ENCODE data around the gene RAD1.

RAD1 gene, protein sequence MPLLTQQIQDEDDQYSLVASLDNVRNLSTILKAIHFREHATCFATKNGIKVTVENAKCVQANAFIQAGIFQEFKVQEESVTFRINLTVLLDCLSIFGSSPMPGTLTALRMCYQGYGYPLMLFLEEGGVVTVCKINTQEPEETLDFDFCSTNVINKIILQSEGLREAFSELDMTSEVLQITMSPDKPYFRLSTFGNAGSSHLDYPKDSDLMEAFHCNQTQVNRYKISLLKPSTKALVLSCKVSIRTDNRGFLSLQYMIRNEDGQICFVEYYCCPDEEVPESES
- total RNA-seq: 15.3 to 55.9 (median 39.2) reads per million in 9 experiments

DNA sequence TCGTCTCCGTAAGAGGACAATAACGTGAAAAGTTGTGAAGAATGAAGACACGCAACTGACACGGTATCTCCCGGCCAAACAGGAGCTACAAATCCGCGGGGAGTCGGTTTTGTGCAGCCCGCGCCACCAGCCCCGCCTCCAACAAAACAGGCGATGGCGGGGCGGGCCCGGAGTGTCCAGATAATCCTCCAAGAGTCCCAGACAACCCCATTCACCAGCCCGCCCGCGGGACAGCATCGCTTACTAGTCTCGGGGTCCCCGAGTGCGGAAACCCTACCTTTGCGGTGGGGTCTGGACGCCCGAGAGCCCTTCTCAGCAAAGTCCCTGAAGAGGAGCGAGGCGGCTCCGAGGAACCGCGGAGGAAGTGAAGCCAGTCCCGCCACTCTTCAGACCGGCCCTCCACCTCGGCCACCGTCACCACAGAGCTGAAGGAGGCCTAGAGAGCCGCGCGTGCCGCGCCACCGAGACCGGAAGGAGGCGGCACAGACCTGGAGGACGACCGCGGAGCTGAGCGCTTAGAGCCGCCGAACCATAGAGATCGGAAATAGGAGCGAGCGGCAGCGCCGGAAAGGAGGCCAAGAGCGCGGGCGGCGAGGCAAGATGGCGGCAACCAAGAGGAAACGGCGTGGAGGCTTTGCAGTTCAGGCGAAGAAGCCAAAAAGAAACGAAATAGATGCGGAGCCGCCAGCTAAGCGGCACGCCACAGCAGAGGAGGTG is at the start of gene RAD1, which contains the start of gene BRIX1:
Gene RAD1 (minus strand): TSS at position 366 of the 717 bp plus-strand sequence. CDS start 612 bp downstream, outside the sequence.
Gene BRIX1 (plus strand): TSS at position 573 of the 717 bp plus-strand sequence. CDS start 28 bp downstream, at position 601.
- peaks cover 24 to 31% of the 10 kb centered on the region in 2 donors for H3K4me1 Mint-ChIP-seq (ENCODE audit: low read depth in 2 of 2)
- peak; percentile 89 to 91 (median 91) for DNase-seq
- no peak within 1 kb of the TSS for H3K4me3 Mint-ChIP-seq
- H3K36me3 Mint-ChIP-seq (ENCODE audit: insufficient read depth): peaks cover 45% of the 10 kb centered on the region
- H3K27me3 Mint-ChIP-seq: no peaks in the 10 kb centered on the region
- ATAC-seq (replicated peaks): peak; percentile 96
- no peak within 1 kb of the TSS for H3K27ac Mint-ChIP-seq
- H3K9me3 Mint-ChIP-seq: no peaks in the 10 kb centered on the region

DNA sequence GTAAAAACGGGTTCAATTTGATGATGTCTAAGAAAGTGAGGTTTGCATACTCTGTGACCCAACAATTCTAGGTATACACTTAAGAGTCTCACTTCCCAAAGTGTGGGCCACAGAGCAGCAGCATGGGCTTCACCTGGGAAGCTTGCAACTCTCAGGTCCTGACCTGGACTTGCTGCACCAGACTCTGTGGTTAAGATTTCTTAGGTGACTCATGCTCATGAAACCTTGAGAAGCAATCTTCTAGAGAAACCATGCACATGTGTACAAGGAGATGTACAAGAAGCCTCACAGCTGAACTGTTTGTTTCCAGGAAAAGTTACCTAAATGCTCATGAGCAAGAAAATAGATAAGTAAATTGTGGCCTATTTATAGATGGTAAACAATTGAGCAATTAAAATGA is 44.0 kb upstream of the RAD1 start:
- Mint-ChIP-seq H3K27me3 (no peaks in the 10 kb centered on the region), H3K9me3 (no peaks in the 10 kb centered on the region), H3K27ac (peak overlapping the region; percentile 4 to 26), H3K36me3 (ENCODE audit: insufficient read depth) (peaks cover 21% of the 10 kb centered on the region), H3K4me3 (no peak overlapping the region), H3K4me1 (ENCODE audit: low read depth in 2 of 2) (no peaks in the 10 kb centered on the region)
- no peak for DNase-seq
- no peak for ATAC-seq (replicated peaks)

DNA sequence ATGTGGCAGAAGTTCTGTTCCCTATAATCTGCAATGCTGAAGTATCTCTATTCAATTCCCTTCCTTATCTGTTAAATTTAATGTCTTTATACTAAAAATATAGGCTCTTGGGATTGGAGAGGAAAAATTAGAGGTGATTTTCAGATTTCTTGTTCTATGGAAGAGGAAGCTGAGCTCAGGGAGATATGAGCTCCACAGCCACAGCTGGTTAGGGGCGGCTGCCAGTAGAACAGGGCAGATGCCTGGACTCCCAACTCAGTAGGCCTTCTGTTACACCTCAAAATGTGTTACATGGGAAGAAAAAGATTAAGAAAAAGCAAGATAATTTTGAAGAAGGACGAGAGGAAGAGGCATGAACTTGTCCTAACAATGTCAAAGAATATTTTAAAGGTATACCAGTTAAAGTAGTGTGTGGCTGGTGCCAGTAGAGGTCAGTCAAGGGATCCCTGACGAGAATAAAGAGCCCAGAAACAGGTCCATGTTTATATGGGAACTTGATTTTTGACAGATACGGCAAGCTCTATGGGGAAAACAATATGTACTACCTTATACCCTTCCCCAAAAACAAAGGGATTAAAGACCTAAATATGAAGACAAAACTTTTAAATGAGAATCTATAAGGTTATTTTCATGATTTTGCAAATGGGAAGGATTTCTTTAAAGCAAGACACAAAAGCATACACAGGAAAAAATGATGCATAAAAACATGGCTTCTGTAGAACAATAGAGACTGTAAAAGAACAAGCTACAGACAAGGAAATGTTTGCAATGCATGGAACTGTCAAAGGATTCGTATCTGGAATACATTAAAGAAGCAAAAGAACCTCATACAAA is 42.8 kb upstream of the RAD1 start:
- H3K4me1 Mint-ChIP-seq (ENCODE audit: low read depth in 2 of 2): no peaks in the 10 kb centered on the region

DNA sequence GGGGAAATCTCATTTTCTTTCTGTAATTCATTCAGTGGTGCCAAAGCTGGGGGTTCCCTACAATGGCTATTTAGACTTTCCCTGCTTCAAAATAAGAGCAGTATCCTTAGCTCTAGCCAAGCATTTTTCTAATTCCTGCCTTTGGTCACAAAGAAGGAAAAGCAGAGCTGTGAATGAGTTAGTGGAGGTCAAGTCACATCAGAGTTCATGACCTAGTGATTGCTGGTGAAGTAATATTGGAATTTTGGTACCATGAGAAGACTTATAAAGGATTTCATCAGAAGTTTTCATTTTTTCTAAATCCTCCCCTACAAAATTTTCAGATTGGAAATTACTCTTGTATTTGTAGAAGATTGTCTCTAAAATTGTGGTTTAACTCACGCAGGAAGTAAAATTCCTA is 42.0 kb upstream of the RAD1 start:
- Mint-ChIP-seq H3K36me3 (ENCODE audit: insufficient read depth) (peaks cover 41% of the 10 kb centered on the region), H3K4me3 (no peak overlapping the region), H3K4me1 (ENCODE audit: low read depth in 2 of 2) (no peaks in the 10 kb centered on the region), H3K27ac (no peak overlapping the region), H3K27me3 (no peaks in the 10 kb centered on the region), H3K9me3 (no peaks in the 10 kb centered on the region)
- DNase-seq: no peak
- ATAC-seq (replicated peaks): no peak

More for the DNA sequence above, 42.8 kb upstream of the RAD1 start:
- no peak overlapping the region for H3K4me3 Mint-ChIP-seq
- H3K9me3 Mint-ChIP-seq: no peaks in the 10 kb centered on the region
- no peaks in the 10 kb centered on the region for H3K27me3 Mint-ChIP-seq
- peaks cover 33% of the 10 kb centered on the region for H3K36me3 Mint-ChIP-seq (ENCODE audit: insufficient read depth)
- no peak for DNase-seq
- H3K27ac Mint-ChIP-seq: peak overlapping the region in 1 of 2 donors; percentile 11
- ATAC-seq (replicated peaks): peak; percentile 35

DNA sequence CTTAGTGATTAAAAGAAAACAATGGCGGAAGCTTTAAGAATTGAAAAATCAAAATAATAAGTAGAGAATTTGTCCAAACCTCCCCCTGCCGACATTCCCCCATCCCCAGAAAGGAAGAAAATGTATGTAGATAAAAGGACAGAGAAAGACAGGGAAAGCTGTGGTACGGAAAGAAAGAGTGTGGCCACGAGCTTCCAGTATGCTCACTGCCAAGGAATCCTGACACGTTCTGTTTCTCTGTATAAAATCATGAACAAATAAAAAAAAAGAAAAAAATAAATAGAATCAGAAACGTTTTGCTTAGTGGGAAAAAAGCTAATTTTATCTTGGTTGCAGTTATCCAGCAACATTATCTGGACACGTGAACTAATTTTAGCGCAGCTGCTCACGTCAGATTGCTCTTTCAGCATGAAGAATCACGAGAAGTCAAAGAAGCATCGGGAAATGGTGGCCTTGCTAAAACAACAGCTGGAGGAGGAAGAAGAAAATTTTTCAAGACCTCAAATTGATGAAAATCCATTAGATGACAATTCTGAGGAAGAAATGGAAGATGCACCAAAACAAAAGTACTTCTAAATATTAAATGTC is 29.2 kb upstream of the RAD1 start:
- Mint-ChIP-seq H3K4me3 (no peak overlapping the region), H3K4me1 (ENCODE audit: low read depth in 2 of 2) (no peaks in the 10 kb centered on the region), H3K27me3 (no peaks in the 10 kb centered on the region), H3K36me3 (ENCODE audit: insufficient read depth) (peaks cover 74% of the 10 kb centered on the region), H3K27ac (no peak overlapping the region), H3K9me3 (no peaks in the 10 kb centered on the region)
- DNase-seq (no peak), ATAC-seq (replicated peaks) (no peak)

DNA sequence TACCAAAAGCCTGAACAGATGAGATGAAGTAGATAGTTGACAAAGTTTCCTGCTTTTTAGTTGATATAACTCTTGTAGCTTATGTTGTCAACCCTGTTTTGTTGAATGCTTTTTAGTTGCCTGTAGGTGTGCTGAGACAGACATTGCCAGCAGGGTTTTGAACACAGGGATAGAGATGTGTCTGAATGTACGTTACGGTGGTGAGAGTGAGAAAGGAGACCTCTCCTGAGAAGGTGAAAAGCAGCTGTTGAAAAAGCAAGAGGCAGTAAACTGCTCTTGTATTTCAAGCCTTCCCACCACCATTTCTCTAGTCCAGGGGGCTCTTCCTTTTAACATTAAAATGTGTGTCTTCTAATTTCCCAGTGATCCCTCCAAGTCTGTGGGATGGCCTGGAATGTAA is 28.7 kb upstream of the RAD1 start:
- H3K4me3 Mint-ChIP-seq: no peak overlapping the region
- no peaks in the 10 kb centered on the region for H3K4me1 Mint-ChIP-seq (ENCODE audit: low read depth in 2 of 2)
- DNase-seq: no peak
- no peak for ATAC-seq (replicated peaks)
- peaks cover 74% of the 10 kb centered on the region for H3K36me3 Mint-ChIP-seq (ENCODE audit: insufficient read depth)
- no peaks in the 10 kb centered on the region for H3K27me3 Mint-ChIP-seq
- H3K9me3 Mint-ChIP-seq: no peaks in the 10 kb centered on the region
- H3K27ac Mint-ChIP-seq: no peak overlapping the region

DNA sequence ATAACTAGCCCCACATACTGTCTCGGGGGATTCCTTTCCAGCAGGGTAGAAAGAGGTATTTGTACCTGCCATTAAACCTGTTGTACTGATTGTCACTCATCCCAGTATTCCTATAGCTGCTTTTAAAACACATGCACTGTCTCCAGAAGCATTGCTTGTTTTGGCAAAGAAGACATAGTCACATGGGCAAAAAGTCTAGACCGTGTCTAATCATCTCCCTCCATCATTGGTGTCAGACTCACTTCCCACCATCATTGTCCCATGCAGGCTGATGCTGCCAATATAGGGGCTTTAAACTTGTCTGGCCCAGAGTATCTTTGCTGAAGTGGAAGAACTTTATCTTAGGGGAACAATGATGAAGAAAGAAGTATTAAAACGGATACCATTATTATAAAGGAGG is 26.6 kb upstream of the RAD1 start:
- no peaks in the 10 kb centered on the region for H3K4me1 Mint-ChIP-seq (ENCODE audit: low read depth in 2 of 2)
- H3K27me3 Mint-ChIP-seq: no peaks in the 10 kb centered on the region
- no peak for ATAC-seq (replicated peaks)
- no peak for DNase-seq
- H3K27ac Mint-ChIP-seq: no peak overlapping the region
- peaks cover 77% of the 10 kb centered on the region for H3K36me3 Mint-ChIP-seq (ENCODE audit: insufficient read depth)
- H3K4me3 Mint-ChIP-seq: no peak overlapping the region
- no peaks in the 10 kb centered on the region for H3K9me3 Mint-ChIP-seq

DNA sequence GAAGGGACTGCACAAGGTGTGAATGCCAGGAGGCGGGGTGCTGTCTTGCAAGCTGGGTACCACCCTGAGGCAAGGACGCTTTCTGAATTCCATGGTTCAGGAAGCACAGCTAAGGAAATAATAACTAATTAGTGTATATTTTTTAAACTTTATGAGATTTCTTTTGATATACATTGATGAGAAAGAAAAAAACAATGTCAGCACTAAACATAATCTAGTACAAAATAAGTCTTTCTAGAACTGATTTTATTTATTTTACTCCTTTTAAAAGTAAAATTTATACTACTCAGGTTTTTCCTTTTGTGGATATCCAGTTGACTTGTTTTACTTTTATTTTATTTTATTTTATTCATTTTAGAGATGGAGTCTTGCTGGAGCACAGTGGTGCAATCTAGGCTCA is 17.6 kb upstream of the RAD1 start:
- no peak overlapping the region for H3K4me3 Mint-ChIP-seq
- H3K9me3 Mint-ChIP-seq: no peaks in the 10 kb centered on the region
- ATAC-seq (replicated peaks) (no peak), DNase-seq (no peak)
- H3K4me1 Mint-ChIP-seq (ENCODE audit: low read depth in 2 of 2): peaks cover 27 to 34% of the 10 kb centered on the region in 2 donors
- H3K36me3 Mint-ChIP-seq (ENCODE audit: insufficient read depth): peaks cover 44% of the 10 kb centered on the region
- H3K27ac Mint-ChIP-seq: no peak overlapping the region
- H3K27me3 Mint-ChIP-seq: no peaks in the 10 kb centered on the region

DNA sequence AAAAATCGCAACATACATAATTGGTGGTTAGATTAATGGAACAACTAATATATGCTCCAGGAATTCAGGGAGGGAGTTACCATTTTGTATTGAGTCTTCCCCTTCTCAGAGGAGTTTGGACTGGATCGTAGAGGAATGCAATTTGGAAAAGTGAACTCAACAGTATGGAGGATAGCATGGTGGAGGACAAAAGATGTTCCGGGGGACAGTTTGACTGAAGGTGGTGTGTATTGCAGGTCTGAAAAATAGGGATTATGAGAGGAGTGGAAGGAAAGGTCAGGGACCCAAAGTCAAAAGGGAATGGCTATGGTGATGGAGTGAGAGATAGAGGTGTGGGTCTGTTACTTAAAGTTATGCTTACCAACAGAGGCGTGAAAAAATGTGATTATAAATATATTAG is 15.6 kb upstream of the RAD1 start:
- Mint-ChIP-seq H3K4me3 (peak overlapping the region; percentile 98 to 99), H3K27ac (peak overlapping the region in 1 of 2 donors; percentile 96), H3K9me3 (no peaks in the 10 kb centered on the region), H3K4me1 (ENCODE audit: low read depth in 2 of 2) (peaks cover 27 to 34% of the 10 kb centered on the region in 2 donors), H3K27me3 (no peaks in the 10 kb centered on the region), H3K36me3 (ENCODE audit: insufficient read depth) (peaks cover 35% of the 10 kb centered on the region)
- DNase-seq (no peak), ATAC-seq (replicated peaks) (no peak)

DNA sequence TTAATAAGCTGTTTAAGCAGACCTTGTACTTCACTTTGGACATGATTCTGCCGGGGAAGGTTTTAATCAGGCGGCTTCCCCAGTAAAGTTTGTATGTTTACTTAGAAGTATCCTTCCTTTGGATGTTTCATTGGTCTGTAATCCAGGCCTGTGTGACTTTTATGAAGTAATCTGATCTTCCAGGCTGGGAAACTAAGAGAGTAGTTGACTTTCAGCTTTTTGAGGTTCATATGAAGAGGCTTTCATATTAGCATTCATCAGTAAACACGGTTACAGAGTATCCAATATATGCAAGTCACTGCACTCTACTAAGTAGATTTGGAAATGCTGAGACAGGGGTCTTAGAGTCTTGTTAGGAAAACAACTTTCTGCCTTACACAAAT is 15.1 kb upstream of the RAD1 start:
- peak overlapping the region; percentile 98 to 99 for H3K4me3 Mint-ChIP-seq
- H3K9me3 Mint-ChIP-seq: no peaks in the 10 kb centered on the region
- H3K27me3 Mint-ChIP-seq: no peaks in the 10 kb centered on the region
- ATAC-seq (replicated peaks) (no peak), DNase-seq (no peak)
- peaks cover 27 to 34% of the 10 kb centered on the region in 2 donors for H3K4me1 Mint-ChIP-seq (ENCODE audit: low read depth in 2 of 2)
- peaks cover 35% of the 10 kb centered on the region for H3K36me3 Mint-ChIP-seq (ENCODE audit: insufficient read depth)
- peak overlapping the region; percentile 95 to 96 for H3K27ac Mint-ChIP-seq

DNA sequence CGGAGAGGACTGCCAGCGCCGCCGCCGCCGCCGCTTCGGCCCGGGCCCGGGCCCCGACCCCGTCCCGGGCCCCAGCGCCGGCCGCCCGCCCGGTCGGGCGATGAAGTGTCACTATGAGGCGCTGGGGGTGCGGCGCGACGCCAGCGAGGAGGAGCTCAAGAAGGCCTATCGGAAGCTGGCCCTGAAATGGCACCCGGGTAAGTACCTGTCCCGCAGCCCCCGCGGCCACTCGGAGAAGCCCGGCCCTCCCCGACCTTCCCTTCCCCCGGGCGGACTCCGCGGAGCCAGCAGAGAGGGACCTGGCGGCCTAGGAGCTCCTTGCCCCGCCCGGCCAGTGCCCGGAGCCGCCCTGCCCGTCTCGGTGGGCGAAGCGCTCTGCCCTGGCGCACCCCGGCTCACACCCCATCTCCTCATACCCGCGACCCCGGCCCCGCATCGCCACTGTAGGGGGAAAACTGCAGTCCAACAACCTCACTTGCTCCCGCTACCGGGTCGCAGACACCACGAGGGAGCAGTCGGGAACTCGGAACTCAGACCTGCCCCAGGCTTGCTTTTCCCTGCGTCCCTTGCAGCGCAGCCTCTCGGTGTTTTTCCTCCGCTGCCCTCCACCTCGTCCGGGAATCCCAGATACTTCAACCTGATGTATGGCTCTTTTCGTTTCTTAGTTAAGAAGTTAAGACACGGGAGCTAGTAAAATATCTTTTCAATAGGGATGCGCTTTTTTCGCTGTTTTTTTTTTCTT is 14.6 kb upstream of the RAD1 start:
- H3K36me3 Mint-ChIP-seq (ENCODE audit: insufficient read depth): peaks cover 35% of the 10 kb centered on the region
- no peaks in the 10 kb centered on the region for H3K9me3 Mint-ChIP-seq
- DNase-seq (peak; percentile 75 to 78 (median 77)), ATAC-seq (replicated peaks) (peak; percentile 72)
- peak overlapping the region; percentile 95 to 96 for H3K27ac Mint-ChIP-seq
- H3K4me3 Mint-ChIP-seq: peak overlapping the region; percentile 98 to 99
- H3K27me3 Mint-ChIP-seq: no peaks in the 10 kb centered on the region
- peaks cover 26 to 34% of the 10 kb centered on the region in 2 donors for H3K4me1 Mint-ChIP-seq (ENCODE audit: low read depth in 2 of 2)

DNA sequence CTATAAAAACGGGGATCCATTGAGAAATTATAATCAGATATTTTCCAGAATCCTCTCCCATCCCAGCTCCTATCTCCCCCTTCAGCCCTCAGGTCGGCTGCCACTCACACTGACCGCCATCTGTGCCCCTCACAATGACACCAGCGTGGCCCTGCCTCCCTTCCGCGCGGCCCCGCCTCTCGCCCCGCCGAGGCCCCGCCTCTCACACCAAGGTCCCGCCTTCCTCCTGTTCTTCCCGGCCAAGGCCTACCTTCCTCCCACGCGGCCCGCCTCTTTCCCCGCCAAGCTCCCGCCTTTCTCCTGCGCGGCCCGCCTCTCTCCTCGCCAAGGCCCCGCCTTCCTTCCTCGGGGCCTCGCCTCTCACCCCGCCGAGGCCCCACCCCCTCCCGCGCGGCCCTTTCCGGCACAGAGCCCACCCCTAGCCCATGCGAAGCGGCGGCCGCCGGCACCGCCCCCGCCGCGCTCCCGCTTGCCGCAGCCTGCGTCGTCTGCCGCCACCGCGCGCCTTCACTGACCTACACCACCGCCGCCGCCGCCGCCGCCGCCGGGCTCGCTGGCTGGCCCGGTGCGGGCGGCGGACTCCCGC is 13.9 kb upstream of the RAD1 start, which contains the start of gene DNAJC21:
Gene DNAJC21 (plus strand): TSS at position 426 of the 586 bp plus-strand sequence. CDS start 261 bp downstream, outside the sequence.
- H3K36me3 Mint-ChIP-seq (ENCODE audit: insufficient read depth): peaks cover 40% of the 10 kb centered on the region
- ATAC-seq (replicated peaks) (peak; percentile 80), DNase-seq (peak; percentile 96 to 98 (median 97))
- H3K4me1 Mint-ChIP-seq (ENCODE audit: low read depth in 2 of 2): peaks cover 24 to 34% of the 10 kb centered on the region in 2 donors
- no peaks in the 10 kb centered on the region for H3K27me3 Mint-ChIP-seq
- H3K4me3 Mint-ChIP-seq: peak within 1 kb of the TSS; percentile 98 to 99
- H3K9me3 Mint-ChIP-seq: no peaks in the 10 kb centered on the region
- H3K27ac Mint-ChIP-seq: peak within 1 kb of the TSS; percentile 95 to 96
